ENCODE data around the gene RPSA.
A peak's percentile ranks its signal among the peaks of the same experiment; 100 is the strongest.
"Not testable (repeated sequence)": the region's sequence is repeated elsewhere in the genome, so short reads cannot be mapped to it uniquely, and the experiment has no call there.

The RPSA gene

GRCh38 chr3:39407773-39408492 lies 1.4 kb downstream of the RPSA start:
- Histone ChIP-seq H3K36me3 (ENCODE audit: control insufficient read depth in 2 of 2, insufficient read depth in 2 of 2, low read length in 2 of 2) (peaks cover 36 to 46% of the 10 kb centered on the region in 2 donors), H3K27ac (ENCODE audit: low read depth in 2 of 2, low read length in 2 of 2) (no peak overlapping the region)

GRCh38 chr3:39408493-39409372 lies 2.2 kb downstream of the RPSA start:
- no peaks in the 10 kb centered on the region for H3K9me3 ChIP-seq (ENCODE audit: control insufficient read depth in 2 of 2, low read length in 2 of 2)
- no peak overlapping the region for H3K27ac ChIP-seq (ENCODE audit: low read depth in 2 of 2, low read length in 2 of 2)
- no peak overlapping the region for H3K4me3 ChIP-seq (ENCODE audit: low read length in 2 of 2)
- peaks cover 14 to 20% of the 10 kb centered on the region in 2 donors for H3K4me1 ChIP-seq (ENCODE audit: control insufficient read depth in 2 of 2, insufficient read depth in 2 of 2, low read length in 2 of 2)
- H3K36me3 ChIP-seq (ENCODE audit: control insufficient read depth in 2 of 2, insufficient read depth in 2 of 2, low read length in 2 of 2) = peaks cover 44 to 52% of the 10 kb centered on the region in 2 donors
- H3K27me3 ChIP-seq (ENCODE audit: control insufficient read depth in 2 of 2, insufficient read depth in 2 of 2, low read length in 2 of 2) = no peaks in the 10 kb centered on the region
- no peak overlapping the region for H3K9ac ChIP-seq (ENCODE audit: low read depth in 1 of 2, low read length in 2 of 2)

More at GRCh38 chr3:39407773-39408492, 1.4 kb downstream of the RPSA start:
- no peaks in the 10 kb centered on the region for H3K27me3 ChIP-seq (ENCODE audit: control insufficient read depth in 2 of 2, insufficient read depth in 2 of 2, low read length in 2 of 2)
- H3K4me3 ChIP-seq (ENCODE audit: low read length in 2 of 2) = peak overlapping the region; percentile 95 to 97
- peak overlapping the region in 1 of 2 donors; percentile 89 for H3K9ac ChIP-seq (ENCODE audit: low read depth in 1 of 2, low read length in 2 of 2)
- H3K4me1 ChIP-seq (ENCODE audit: control insufficient read depth in 2 of 2, insufficient read depth in 2 of 2, low read length in 2 of 2) = peaks cover 14 to 19% of the 10 kb centered on the region in 2 donors
- H3K9me3 ChIP-seq (ENCODE audit: control insufficient read depth in 2 of 2, low read length in 2 of 2) = no peaks in the 10 kb centered on the region

GRCh38 chr3:39409514-39410136 lies 3.1 kb downstream of the RPSA start:
- no peak overlapping the region for H3K9ac ChIP-seq (ENCODE audit: low read depth in 1 of 2, low read length in 2 of 2)
- no peak overlapping the region for H3K27ac ChIP-seq (ENCODE audit: low read depth in 2 of 2, low read length in 2 of 2)
- no peaks in the 10 kb centered on the region for H3K9me3 ChIP-seq (ENCODE audit: control insufficient read depth in 2 of 2, low read length in 2 of 2)
- H3K4me3 ChIP-seq (ENCODE audit: low read length in 2 of 2) = no peak overlapping the region
- peaks cover 14 to 23% of the 10 kb centered on the region in 2 donors for H3K4me1 ChIP-seq (ENCODE audit: control insufficient read depth in 2 of 2, insufficient read depth in 2 of 2, low read length in 2 of 2)
- peaks cover 47 to 61% of the 10 kb centered on the region in 2 donors for H3K36me3 ChIP-seq (ENCODE audit: control insufficient read depth in 2 of 2, insufficient read depth in 2 of 2, low read length in 2 of 2)
- no peaks in the 10 kb centered on the region for H3K27me3 ChIP-seq (ENCODE audit: control insufficient read depth in 2 of 2, insufficient read depth in 2 of 2, low read length in 2 of 2)

GRCh38 chr3:39410893-39411292 lies 4.4 kb downstream of the RPSA start:
- H3K36me3 ChIP-seq (ENCODE audit: control insufficient read depth in 2 of 2, insufficient read depth in 2 of 2, low read length in 2 of 2) = peaks cover 47 to 64% of the 10 kb centered on the region in 2 donors
- H3K9me3 ChIP-seq (ENCODE audit: control insufficient read depth in 2 of 2, low read length in 2 of 2) = no peaks in the 10 kb centered on the region
- H3K9ac ChIP-seq (ENCODE audit: low read depth in 1 of 2, low read length in 2 of 2) = no peak overlapping the region
- no peak overlapping the region for H3K4me3 ChIP-seq (ENCODE audit: low read length in 2 of 2)
- peaks cover 14 to 27% of the 10 kb centered on the region in 2 donors for H3K4me1 ChIP-seq (ENCODE audit: control insufficient read depth in 2 of 2, insufficient read depth in 2 of 2, low read length in 2 of 2)
- H3K27me3 ChIP-seq (ENCODE audit: control insufficient read depth in 2 of 2, insufficient read depth in 2 of 2, low read length in 2 of 2) = no peaks in the 10 kb centered on the region
- no peak overlapping the region for H3K27ac ChIP-seq (ENCODE audit: low read depth in 2 of 2, low read length in 2 of 2)

GRCh38 chr3:39412668-39413260 lies 6.2 kb downstream of the RPSA start:
- no peak overlapping the region for H3K4me3 ChIP-seq (ENCODE audit: low read length in 2 of 2)
- no peak overlapping the region for H3K27ac ChIP-seq (ENCODE audit: low read depth in 2 of 2, low read length in 2 of 2)
- H3K36me3 ChIP-seq (ENCODE audit: control insufficient read depth in 2 of 2, insufficient read depth in 2 of 2, low read length in 2 of 2) = peaks cover 47 to 64% of the 10 kb centered on the region in 2 donors
- no peaks in the 10 kb centered on the region for H3K9me3 ChIP-seq (ENCODE audit: control insufficient read depth in 2 of 2, low read length in 2 of 2)
- H3K4me1 ChIP-seq (ENCODE audit: control insufficient read depth in 2 of 2, insufficient read depth in 2 of 2, low read length in 2 of 2) = peaks cover 6 to 18% of the 10 kb centered on the region in 2 donors
- no peak overlapping the region for H3K9ac ChIP-seq (ENCODE audit: low read depth in 1 of 2, low read length in 2 of 2)
- no peaks in the 10 kb centered on the region for H3K27me3 ChIP-seq (ENCODE audit: control insufficient read depth in 2 of 2, insufficient read depth in 2 of 2, low read length in 2 of 2)

GRCh38 chr3:39413691-39414420 lies 7.3 kb downstream of the RPSA start:
- Histone ChIP-seq H3K9me3 (ENCODE audit: control insufficient read depth in 2 of 2, low read length in 2 of 2) (no peaks in the 10 kb centered on the region), H3K4me3 (ENCODE audit: low read length in 2 of 2) (no peak overlapping the region), H3K36me3 (ENCODE audit: control insufficient read depth in 2 of 2, insufficient read depth in 2 of 2, low read length in 2 of 2) (peaks cover 44 to 54% of the 10 kb centered on the region in 2 donors), H3K4me1 (ENCODE audit: control insufficient read depth in 2 of 2, insufficient read depth in 2 of 2, low read length in 2 of 2) (peaks cover 2 to 10% of the 10 kb centered on the region in 2 donors), H3K27me3 (ENCODE audit: control insufficient read depth in 2 of 2, insufficient read depth in 2 of 2, low read length in 2 of 2) (no peaks in the 10 kb centered on the region), H3K27ac (ENCODE audit: low read depth in 2 of 2, low read length in 2 of 2) (peak overlapping the region; percentile 45 to 68), H3K9ac (ENCODE audit: low read depth in 1 of 2, low read length in 2 of 2) (no peak overlapping the region)

- peaks cover 0 to 10% of the 10 kb centered on the region in 2 donors for H3K4me1 ChIP-seq (ENCODE audit: control insufficient read depth in 2 of 2, insufficient read depth in 2 of 2, low read length in 2 of 2)
- peaks cover 42 to 48% of the 10 kb centered on the region in 2 donors for H3K36me3 ChIP-seq (ENCODE audit: control insufficient read depth in 2 of 2, insufficient read depth in 2 of 2, low read length in 2 of 2)
- no peak overlapping the region for H3K4me3 ChIP-seq (ENCODE audit: low read length in 2 of 2)
- no peaks in the 10 kb centered on the region for H3K9me3 ChIP-seq (ENCODE audit: control insufficient read depth in 2 of 2, low read length in 2 of 2)
- H3K27me3 ChIP-seq (ENCODE audit: control insufficient read depth in 2 of 2, insufficient read depth in 2 of 2, low read length in 2 of 2) = no peaks in the 10 kb centered on the region
- H3K27ac ChIP-seq (ENCODE audit: low read depth in 2 of 2, low read length in 2 of 2) = peak overlapping the region; percentile 45 to 68
- H3K9ac ChIP-seq (ENCODE audit: low read depth in 1 of 2, low read length in 2 of 2) = peak overlapping the region in 1 of 2 donors; percentile 21
Observed at GRCh38 chr3:39414421-39414907, 7.9 kb downstream of the RPSA start.

- H3K27me3 ChIP-seq (ENCODE audit: control insufficient read depth in 2 of 2, insufficient read depth in 2 of 2, low read length in 2 of 2); H3K9ac ChIP-seq (ENCODE audit: low read depth in 1 of 2, low read length in 2 of 2); H3K9me3 ChIP-seq (ENCODE audit: control insufficient read depth in 2 of 2, low read length in 2 of 2); H3K4me3 ChIP-seq (ENCODE audit: low read length in 2 of 2): not testable (repeated sequence)
- Histone ChIP-seq H3K27ac (ENCODE audit: low read depth in 2 of 2, low read length in 2 of 2) (peak overlapping the region in 1 of 2 donors; percentile 62), H3K36me3 (ENCODE audit: control insufficient read depth in 2 of 2, insufficient read depth in 2 of 2, low read length in 2 of 2) (peaks cover 36 to 42% of the 10 kb centered on the region in 2 donors), H3K4me1 (ENCODE audit: control insufficient read depth in 2 of 2, insufficient read depth in 2 of 2, low read length in 2 of 2) (peaks cover 0 to 10% of the 10 kb centered on the region in 2 donors)
Observed at GRCh38 chr3:39415302-39415701, 8.8 kb downstream of the RPSA start.

- Histone ChIP-seq H3K27me3 (ENCODE audit: control insufficient read depth in 2 of 2, insufficient read depth in 2 of 2, low read length in 2 of 2) (no peaks in the 10 kb centered on the region), H3K4me1 (ENCODE audit: control insufficient read depth in 2 of 2, insufficient read depth in 2 of 2, low read length in 2 of 2) (peaks cover 0 to 10% of the 10 kb centered on the region in 2 donors), H3K4me3 (ENCODE audit: low read length in 2 of 2) (no peak overlapping the region), H3K9ac (ENCODE audit: low read depth in 1 of 2, low read length in 2 of 2) (no peak overlapping the region), H3K9me3 (ENCODE audit: control insufficient read depth in 2 of 2, low read length in 2 of 2) (no peaks in the 10 kb centered on the region), H3K27ac (ENCODE audit: low read depth in 2 of 2, low read length in 2 of 2) (no peak overlapping the region), H3K36me3 (ENCODE audit: control insufficient read depth in 2 of 2, insufficient read depth in 2 of 2, low read length in 2 of 2) (peaks cover 31 to 36% of the 10 kb centered on the region in 2 donors)
Observed at GRCh38 chr3:39415983-39416382, 9.5 kb downstream of the RPSA start.
